COLO668 (cell line): ENCODE data around the gene TMEM87A.

Source experiments
- DNase-seq: peaks from one replicate; lab custom pipeline; 2025; ENCODE audit not compliant: unreplicated experiment; lab: John Stamatoyannopoulos, UW

Gene TMEM87A

DNA sequence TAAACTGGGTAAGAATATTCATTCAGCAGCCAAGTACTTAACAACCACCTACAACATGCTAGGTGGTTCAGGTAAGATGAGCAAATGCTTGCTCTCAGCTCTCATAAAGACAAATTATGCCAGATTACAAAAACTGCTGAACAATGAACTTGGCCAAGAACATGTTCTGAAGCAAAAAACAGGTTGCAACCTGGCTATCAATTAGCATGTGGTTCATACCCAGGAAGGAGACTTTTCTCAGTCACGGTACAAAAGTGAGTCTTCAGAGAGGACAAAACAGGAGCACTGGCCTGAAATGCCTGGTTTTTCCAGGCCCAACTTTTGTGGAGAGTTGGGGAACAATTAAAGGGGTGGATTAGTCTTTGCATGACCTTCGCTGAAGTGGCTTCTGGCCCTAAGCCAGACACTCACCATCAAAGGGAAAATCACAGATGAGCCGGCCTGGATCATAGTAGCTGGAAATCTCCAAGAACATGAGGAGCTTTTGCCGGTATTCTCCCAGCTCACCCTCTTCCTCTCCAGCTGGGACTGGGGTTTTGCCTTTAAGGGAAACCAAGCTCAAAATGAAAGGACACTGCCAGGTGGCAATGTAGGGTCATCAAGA lies 109.2 kb downstream of the TMEM87A start:
- DNase-seq, result no peak

DNA sequence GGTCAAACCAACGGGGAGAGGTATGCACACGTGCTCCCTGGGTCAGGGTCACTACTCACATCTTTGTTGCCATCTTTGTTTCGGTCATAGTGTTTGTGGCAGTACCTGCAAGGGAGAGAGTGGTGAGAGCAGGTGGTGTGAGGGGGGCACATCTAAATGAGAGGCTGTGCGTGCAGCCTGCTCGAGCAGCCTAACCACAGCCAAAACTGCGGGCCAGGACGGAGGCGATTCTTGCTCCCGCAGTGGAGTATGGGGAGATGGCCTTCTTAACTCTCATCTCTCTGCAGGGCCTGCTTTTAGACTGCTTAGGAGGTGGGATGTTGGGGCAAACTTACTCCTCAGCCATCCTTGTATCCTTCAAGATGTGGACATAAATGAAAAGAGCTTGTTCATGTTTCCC lies 109.9 kb downstream of the TMEM87A start:
- no peak for DNase-seq
